HG03196 (cell line): ENCODE data around the gene ASB6.
"Not testable (repeated sequence)": the region's sequence is repeated elsewhere in the genome, so short reads cannot be mapped to it uniquely, and the experiment has no call there.

ENCODE experiments used
- ATAC-seq: cut with Tn5 transposase; IDR thresholded peaks from one replicate; pipeline ENCODE4 v1.9.1; 2021; ENCODE audit not compliant: unreplicated experiment

Gene ASB6

DNA sequence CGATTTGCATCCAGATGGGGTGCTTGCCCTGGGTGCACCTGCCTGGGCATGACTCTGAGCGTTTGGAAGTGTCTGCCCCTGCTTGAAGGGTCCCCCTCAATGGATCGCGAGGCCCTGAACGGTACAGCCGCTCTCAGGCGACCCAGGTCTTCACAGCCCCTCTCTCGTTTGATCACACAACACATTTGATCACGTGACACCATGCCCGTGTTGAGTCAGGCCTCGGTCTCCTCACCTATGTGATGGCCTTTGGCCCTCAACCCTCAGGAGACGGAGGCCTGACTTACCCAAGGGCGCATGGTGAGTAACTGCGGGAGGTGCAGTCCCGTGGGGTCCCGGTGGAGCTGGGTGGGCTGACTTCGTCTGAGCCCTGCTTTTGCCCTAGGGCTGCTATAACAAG lies 3.0 kb upstream of the ASB6 start:
- no peak for ATAC-seq

DNA sequence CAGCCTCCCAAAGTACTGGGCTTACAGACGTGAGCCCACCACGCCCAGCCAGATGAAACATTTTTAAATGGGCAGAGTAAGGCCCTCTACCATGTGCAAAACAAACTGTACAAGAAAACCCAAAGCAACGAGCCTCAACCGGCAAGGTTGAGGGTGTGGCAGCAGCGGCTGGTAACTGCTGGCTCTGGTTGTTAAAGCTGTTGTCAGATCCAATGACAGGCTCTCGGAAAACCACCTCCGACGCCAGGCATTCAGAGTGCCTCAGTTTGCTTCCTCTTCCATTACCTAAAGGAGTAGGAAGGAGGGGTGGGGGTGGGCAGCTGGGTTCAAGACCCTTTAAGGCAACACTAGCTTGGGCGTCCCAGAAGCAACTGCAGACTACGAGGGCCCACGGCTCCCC lies 2.4 kb upstream of the ASB6 start:
- no peak for ATAC-seq

DNA sequence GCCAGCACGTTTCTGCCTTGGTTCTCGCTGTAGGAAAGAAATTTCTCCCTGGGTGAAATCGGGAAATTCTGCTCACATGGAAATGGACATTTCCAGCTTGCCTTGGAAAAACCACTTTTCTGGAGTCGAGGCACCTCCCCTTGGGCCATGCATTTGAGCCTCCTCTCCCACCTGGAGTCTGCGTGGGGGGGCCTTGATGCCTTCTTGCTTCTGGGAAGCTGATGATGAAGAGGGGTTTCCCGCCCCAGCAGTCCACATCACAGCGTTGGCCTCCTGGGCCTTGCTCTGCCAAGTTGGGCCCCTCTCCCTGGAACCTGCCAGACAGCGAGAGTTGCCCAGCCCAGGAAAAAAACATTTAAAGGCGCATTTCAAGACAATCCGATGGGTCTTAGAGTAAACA lies 1.8 kb upstream of the ASB6 start:
- ATAC-seq: no peak

DNA sequence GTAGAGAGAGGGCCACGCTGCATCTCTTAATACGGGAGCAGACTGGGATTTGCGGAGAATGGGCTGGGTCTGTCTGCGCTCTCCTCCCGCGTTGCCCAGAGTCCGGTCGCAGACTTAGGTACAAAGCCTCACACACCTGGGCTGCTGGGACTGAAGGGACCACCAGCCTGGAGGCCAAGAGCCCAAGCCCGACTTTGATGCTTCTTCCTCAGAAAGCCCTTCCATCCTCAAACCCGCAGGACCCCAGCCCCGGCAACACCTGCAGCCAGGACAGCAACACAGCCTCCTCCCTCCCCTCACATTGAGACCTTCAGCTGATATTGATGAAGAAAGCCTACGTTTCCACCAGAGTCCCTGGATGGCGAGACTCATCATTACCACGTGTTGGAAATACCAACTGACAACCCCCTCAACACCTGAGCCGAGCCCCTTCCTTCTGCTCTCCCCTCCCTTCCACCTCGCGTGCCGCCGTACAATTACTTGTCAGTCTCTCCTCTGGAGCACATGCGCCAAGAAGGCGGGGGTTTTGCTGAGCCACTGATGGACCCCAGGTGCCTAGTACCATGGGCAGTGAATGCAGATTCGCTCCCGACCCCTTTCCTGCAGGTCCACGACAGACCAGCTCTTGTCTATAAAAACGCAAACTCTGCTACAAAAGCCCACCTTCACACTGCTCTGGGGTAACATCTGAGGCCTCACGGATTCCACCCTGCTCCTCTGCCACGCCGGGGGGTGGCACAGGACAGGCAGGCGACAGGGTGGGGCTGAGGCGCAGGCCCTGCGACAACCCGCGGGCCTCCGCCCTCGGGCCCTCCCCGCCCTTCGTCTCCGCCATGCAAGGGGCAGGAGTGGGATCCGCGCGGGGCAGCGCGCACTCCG lies 841 bp downstream of the ASB6 start:
- no peak for ATAC-seq

DNA sequence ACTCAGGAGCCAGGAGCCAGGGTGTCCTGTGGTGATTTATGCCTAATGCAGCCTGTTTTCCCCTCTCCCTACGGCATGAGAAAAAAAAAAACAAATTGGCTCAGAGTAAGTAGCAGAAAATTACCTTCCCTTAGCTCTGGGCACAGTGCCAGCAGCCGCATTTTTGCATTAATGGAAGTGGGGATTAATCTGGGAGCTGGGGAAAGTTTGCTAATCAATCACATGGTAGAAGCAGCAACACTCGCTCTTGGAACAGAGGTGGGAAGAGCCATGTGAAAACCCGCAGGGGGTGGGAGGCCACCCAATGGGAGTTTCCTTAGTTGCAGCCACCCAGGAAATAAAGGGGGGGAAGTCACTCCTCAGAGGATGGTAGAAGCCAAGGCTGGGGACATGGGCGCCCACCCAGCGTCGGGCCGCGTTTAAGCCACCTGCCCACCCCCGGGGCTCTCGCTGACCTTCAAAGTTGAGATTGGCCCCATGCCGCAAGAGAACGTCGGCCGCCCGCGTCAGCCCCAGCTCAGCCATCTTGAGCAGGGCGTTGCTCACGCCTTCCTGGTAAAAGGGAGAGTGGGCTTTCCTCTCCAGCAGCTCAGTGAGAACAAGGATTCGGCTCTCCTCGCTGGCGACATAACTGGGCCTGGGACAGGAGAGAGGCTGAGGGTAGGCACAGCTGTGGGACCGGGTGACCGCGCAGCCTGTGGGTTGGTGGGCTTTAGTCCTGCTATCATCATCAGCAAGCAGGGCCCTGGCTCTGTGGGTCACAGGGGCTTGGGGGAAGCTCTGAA lies 1.7 kb downstream of the ASB6 start:
- ATAC-seq: no peak

DNA sequence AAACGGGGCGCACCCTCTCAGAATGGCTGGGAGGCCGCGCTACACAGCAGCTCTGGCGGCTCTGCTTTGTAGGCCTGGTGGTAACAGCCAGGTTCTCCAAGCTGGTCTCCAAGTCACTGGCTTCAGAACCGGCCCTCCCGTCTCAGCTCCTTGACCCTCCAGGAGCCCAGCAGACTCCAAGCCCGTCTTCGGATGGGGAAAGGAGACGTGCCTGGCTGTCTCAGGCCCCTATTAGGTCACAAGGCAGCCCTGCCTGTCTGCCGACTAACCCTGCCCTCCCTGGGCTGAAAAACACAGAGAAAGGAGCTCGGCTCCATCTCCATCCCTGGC lies 2.2 kb downstream of the ASB6 start:
- no peak for ATAC-seq

DNA sequence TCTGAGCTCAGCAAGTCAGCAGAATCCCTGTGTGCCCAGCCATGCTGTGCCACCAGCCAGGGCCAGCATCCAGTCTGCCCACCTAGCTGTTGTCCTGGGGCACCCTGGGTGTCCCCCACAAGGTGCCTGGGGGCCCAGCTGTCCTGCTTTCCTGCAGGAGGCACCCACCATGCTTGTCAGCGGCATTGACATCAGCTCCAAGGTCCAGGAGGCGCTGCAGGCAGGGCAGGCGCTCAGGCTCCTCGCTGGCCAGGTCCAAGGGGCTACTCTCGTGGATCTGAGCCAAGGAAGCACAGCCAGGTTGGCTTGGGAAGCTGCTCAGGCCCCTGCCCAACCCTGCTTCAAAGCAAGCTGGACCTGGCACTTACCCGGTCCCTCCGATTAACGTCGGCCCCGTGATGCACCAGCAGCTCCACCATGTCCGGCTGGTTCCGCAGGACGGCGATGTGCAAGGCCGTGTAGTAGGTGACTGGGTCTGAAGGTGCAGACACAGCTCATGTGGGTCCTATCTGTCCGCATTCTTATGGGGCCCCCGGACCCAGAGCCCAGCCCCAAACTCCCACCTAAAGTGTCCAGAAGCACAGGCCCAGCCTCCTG lies 2.8 kb downstream of the ASB6 start:
- ATAC-seq: no peak

DNA sequence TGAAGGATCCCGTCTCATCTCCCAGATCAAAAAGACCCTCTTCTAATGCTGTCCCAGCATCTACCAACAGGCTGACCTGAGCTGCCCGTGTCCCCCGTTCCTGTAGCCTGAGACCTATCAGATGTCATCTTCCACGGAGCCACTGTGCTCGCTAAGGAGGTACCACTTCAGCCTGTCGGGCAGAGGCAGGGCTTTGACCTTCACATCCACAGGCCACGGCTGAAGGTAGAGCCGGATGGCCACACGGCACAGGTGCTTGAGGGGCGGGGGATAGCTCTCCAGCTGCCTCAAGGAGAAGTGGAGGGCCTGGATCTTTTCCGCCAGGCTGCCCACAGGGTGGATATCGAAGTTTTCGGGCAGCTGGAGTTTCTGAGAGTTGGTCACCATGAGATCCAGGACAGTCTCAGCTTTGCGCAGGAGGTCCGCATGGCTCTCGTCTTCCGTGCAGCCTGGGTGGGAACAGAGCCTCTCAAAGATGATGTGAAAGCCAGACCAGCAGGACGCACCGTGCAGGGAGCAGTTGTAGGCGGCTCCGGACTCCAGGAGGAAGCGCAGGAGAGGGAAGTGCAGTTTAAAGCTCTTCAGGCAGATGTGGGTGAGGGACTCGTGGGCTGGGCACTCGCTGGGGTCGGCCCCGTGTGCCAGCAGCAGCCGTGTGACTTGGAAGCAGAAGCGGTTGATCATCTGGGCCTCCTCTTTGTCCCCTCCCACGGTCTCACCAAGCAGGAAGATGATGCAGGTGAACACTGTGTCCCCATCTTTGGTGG lies 4.1 kb downstream of the ASB6 start:
- ATAC-seq: no peak

DNA sequence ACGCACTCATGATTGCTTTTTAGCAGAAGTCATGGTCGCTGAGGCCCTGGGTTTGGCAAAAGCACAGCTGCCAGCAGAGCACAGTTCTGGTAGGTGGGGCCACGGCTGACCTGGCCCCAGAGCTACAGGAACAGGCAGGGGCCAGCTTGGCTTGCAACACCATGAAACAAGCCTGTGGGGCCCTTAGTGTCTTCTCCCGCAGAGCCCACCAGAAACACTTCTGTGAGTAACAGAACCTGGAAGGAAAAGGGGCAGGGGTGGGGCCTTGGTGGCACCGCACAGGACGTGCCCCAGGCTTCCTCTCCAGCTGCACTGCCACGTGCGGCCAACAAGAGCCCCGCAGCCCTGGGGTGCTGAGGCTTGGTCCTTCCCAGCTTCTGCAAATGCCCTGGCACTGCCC lies 4.8 kb downstream of the ASB6 start:
- ATAC-seq: no peak

DNA sequence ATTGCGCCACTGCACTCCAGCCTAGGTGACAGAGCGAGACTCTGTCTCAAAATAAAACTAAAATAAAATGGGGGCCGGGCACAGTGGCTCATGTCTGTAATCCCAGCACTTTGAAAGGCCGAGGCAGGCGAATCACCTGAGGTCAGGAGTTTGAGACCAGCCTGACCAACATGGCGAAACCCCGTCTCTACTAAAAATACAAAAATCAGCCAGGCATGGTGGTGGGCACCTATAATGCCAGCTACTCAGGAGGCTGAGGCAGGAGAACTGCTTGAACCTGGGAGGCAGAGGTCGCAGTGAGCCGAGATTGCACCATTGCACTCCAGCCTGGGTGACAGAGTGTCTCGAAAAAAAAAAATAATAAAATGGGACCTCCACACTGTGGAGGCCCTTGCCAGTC lies 5.6 kb downstream of the ASB6 start:
- not testable (repeated sequence) for ATAC-seq

DNA sequence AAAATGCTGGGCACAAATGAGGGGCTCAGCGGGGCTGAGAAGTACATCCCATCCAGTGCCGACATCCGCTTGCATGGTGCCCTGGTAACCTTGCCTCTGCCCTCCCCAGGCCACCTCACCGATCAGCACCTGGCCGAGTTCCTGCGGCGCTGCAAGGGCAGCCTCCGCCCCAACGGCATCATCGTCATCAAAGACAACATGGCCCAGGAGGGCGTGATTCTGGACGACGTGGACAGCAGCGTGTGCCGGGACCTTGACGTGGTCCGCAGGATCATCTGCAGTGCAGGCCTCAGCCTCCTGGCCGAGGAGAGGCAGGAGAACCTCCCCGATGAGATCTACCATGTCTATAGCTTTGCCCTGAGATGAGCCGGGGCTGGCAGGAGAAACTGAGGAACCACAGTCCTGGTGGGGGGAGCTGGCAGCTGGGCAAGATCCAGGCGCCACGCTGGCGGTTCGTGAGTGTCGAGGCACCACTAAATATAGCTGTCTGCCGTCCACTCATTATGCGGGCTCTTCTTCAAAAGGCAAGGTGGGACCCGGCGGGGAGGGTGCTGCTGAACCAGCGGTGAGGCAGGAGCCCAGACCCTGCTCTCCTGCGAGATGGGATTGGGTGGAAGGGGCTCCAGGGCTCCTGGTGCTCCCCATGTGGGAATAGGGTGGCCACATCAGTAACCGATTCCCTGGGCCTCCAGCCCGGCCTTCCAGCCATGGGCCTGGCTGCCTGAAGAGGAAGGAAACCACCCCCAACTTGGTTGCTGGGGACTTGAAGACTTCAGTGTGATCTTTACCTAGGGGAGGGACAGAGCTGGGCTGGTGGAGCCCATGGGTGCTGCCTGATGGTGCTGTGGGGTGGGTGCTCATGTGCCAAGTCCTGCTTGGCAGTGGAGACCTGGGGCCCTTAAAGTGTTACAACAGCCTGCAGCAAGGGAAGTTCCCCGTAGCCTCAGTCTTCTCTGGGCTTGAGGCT lies 6.6 kb downstream of the ASB6 start:
- ATAC-seq: no peak

DNA sequence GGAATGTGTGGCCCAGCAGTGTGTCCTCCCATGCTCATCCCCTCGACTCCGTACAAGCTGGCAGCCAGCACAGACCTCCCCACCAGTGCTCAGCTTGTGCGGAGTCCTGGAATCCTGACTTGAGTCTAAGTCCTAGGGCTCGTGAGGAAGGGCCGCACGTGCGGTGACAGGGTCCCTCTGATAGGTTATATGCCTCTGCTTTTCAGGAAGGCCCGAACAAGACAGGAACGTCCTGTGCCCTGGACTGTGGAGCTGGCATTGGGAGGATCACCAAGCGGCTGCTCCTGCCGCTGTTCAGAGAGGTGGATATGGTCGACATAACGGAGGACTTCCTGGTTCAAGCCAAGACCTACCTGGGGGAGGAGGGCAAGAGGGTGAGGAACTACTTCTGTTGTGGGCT lies 8.1 kb downstream of the ASB6 start:
- no peak for ATAC-seq

DNA sequence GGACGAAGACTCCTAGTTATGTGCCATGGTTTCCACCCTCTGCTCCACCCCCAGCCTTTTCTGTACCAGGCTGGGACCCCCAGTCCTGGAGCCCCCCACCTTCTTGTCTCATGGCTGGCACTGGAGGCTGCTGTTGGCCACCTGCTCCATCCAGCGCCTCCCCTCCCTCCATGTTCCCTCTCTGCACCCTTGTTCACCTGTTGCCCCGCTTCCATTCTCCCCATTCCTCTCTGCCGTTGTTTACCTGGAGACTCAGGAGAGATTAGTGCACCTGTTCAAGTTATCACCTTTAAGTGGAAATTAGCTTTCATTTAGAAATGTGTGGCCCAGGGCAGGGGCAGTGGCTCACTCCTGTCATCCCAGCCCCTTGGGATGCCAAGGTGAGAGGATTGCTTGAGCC lies 8.7 kb downstream of the ASB6 start:
- no peak for ATAC-seq

DNA sequence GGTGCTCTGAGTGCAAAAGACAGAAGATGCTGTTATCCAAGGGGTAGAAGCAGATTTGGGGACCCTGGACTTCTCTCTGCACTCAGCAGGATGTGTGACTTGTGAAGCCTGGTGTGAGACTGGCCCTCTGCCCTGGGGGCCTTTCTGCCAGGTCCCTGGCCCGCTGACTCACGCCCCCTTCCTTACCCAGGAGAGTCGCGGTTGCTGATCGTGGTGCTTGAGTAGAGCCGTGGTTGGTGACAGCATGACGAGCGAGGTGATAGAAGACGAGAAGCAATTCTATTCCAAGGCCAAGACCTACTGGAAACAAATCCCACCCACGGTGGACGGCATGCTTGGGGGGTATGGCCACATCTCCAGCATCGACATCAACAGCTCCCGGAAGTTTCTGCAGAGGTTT lies 9.5 kb downstream of the ASB6 start:
- no peak for ATAC-seq

DNA sequence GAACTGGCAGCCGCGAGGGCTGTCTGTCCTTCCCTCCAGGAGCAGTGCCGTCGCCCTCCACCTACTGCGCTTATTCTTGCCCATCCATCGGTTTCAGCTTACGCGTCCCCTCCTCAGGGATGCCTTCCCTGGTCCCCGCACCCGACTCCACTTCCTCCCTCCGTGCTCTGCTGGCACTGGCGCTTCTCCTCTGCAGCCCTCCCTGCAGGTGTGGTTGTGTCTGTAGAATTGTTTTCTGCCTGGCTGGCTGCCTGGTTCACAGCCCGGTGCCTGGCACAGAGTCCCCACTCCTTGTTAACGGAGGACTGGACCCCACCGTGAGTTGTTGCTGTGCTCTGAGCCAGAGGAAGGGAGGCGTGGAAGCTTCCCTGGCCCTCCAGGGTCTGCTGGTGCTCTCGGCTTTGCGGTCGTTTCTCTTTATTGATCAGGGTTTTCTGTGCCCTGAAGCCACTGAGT lies 10.2 kb downstream of the ASB6 start:
- no peak for ATAC-seq

DNA sequence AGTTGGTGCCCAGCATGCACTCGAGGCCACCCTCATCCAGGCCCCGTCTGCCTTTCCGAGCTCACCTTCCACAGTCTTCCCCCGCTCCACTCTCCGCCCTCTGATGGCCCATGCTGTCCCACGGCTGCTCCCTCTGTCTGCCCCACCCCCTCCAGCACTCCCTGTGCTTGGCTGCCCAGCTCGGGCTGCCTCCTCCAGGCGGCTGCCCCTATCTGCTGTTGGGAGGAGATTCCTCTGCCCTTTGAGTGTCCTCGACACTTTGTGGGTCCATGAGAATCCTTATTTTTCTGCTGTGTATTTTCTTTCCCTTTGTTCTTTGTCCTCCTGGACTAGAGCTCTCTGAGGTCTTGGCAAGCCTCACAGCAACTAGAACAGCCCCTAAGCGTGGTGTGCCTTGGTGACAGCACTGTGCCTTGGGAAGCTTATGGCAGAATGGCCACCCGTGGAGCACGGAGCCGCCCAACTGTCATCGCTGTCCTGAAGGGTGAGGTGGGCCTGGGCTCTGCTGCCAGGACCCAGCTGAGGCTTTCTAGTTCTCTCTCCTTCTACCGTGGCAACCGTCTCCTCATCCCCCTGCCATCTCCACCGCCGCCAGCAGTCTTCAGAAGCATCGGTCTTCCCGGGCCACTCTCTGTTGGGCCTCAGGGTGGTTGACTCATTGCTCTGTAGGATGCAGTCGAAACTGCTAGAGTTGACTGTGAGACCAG lies 10.8 kb downstream of the ASB6 start:
- no peak for ATAC-seq

DNA sequence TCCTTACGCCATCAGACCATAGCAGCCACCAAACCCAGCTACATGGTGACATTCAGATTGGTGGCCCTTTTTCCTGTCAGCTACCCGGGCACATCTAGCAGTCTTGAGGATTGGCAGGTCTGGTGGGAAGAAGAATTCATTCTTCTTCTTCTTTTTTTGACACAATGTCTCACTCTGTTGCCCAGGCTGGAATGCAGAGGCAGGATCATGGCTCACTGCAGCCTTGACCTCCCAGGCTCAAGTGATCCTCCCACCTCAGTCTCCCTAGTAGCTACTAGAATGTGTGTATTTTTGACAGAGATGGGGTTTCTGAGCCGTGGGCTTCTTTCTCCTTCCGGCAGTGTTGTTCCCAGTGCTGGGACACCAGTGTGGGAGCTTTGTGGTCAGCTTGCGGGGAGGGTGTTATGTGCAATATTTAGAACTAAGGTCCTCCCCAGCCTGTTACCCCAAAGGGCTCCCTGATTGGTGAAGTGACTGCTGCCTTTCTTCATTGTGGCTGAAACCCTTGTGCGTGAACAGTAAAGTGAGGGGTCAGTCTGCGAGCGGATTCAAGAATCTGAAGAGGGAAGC lies 12.6 kb downstream of the ASB6 start:
- ATAC-seq: no peak

DNA sequence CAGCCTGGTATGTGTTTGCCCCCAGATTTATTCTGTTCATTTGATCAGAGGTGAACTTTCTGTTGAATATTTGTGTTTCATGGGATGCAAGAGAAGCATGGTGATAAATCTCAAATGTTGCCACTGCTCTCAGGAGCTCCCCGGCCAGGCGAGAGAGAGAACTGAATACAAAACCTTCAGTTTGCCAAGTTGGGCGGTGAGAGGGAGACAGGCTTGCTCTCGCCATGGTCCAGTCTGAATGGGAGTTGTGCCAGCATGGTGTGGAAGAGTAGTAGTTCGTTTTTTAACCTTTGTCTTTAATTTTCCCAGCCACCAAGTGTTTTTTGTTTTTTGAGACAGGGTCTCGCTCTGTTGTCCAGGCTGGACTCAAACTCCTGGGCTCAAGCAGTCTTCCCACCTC lies 13.2 kb downstream of the ASB6 start:
- ATAC-seq: no peak
